Measurements from ENCODE around the gene PROB1. TPM values are rescaled to one million over a fixed set of nuclear protein-coding genes. Genes with fewer than 3 reads are reported as not detected.

PROB1 gene
- total RNA-seq, 1 donor from 2014 or later = 2.2 TPM

DNA sequence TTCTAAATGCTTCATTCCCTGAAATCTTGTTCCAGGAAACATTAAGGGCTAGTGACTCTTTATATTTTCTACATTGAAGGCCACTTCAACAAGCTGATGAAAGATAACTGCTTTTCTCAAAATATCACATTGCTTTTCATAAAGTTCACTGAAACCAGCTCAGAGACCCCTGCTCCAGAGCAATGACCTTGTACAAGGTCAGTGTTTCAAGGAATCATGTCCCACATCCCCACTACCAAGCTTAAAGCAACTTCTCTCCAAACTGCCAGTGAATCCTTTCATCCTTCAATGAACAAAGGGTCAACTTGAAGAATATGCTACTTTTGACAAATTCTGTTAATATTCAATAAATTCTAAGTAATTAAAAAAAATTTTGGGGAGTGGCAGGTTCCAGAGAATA is 21.0 kb upstream of the PROB1 start:
- H3K36me3 Mint-ChIP-seq (ENCODE audit: low read depth) = peaks cover 6% of the 10 kb centered on the region
- H3K4me3 Mint-ChIP-seq = no peak overlapping the region
- no peak overlapping the region for H3K27ac Mint-ChIP-seq (ENCODE audit: unreplicated experiment)
- no peaks in the 10 kb centered on the region for H3K4me1 Mint-ChIP-seq
- no peak for DNase-seq (ENCODE audit: low read depth, low spot score)
- H3K27me3 Mint-ChIP-seq (ENCODE audit: low read depth) = no peaks in the 10 kb centered on the region
- no peaks in the 10 kb centered on the region for H3K9me3 Mint-ChIP-seq
- TF ChIP-seq, protein P1, sequence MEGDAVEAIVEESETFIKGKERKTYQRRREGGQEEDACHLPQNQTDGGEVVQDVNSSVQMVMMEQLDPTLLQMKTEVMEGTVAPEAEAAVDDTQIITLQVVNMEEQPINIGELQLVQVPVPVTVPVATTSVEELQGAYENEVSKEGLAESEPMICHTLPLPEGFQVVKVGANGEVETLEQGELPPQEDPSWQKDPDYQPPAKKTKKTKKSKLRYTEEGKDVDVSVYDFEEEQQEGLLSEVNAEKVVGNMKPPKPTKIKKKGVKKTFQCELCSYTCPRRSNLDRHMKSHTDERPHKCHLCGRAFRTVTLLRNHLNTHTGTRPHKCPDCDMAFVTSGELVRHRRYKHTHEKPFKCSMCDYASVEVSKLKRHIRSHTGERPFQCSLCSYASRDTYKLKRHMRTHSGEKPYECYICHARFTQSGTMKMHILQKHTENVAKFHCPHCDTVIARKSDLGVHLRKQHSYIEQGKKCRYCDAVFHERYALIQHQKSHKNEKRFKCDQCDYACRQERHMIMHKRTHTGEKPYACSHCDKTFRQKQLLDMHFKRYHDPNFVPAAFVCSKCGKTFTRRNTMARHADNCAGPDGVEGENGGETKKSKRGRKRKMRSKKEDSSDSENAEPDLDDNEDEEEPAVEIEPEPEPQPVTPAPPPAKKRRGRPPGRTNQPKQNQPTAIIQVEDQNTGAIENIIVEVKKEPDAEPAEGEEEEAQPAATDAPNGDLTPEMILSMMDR (conservative IDR thresholded peaks at IDR 0.05) = no peak

DNA sequence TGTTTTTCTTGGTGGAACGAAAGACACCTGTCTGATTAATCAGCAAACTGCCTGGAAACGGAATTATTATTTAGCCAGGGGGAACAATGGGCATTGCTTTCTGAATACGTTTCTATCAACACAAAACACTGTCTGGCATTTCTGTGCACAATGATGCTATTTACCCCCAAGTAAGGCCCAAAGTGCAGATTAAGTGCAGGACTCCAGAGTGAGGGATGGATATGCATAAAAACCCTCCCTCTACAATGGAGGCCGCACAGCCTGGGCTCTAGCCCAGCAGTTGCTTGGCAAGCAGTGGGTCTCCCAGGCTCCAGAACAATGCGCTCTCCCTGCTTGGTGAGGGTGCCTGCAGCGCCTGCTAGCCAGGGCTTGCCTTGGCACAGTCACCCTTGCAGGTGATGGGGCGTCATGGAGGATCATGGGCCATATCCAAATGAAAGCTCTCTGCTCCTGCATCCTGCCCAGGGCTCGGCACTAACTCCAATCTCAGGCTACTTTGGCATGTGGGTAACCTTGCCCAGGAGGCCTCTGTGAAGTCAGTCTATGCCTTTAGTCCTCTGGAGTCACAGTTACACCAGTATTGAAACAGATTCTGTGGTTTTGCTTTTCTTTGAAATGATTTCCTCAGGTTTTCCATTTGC is 20.4 kb upstream of the PROB1 start:
- no peak overlapping the region for H3K27ac Mint-ChIP-seq (ENCODE audit: unreplicated experiment)
- H3K27me3 Mint-ChIP-seq (ENCODE audit: low read depth) = no peaks in the 10 kb centered on the region
- H3K36me3 Mint-ChIP-seq (ENCODE audit: low read depth) = peaks cover 6% of the 10 kb centered on the region

GRCh38 chr5:139414581-139415130 is 19.8 kb upstream of the PROB1 start:
- Mint-ChIP-seq H3K4me1 (no peaks in the 10 kb centered on the region), H3K27me3 (ENCODE audit: low read depth) (no peaks in the 10 kb centered on the region), H3K4me3 (no peak overlapping the region), H3K9me3 (no peaks in the 10 kb centered on the region), H3K27ac (ENCODE audit: unreplicated experiment) (no peak overlapping the region), H3K36me3 (ENCODE audit: low read depth) (peaks cover 6% of the 10 kb centered on the region)
- no peak for DNase-seq (ENCODE audit: low read depth, low spot score)
- TF ChIP-seq, protein P1 (conservative IDR thresholded peaks at IDR 0.05) = no peak

More for the DNA sequence above, 20.4 kb upstream of the PROB1 start:
- DNase-seq (ENCODE audit: low read depth, low spot score) = no peak
- TF ChIP-seq, protein P1 (conservative IDR thresholded peaks at IDR 0.05) = no peak
- Mint-ChIP-seq H3K4me3 (no peak overlapping the region), H3K4me1 (no peaks in the 10 kb centered on the region), H3K9me3 (no peaks in the 10 kb centered on the region)

- Mint-ChIP-seq H3K36me3 (ENCODE audit: low read depth) (peaks cover 4% of the 10 kb centered on the region), H3K4me3 (no peak overlapping the region), H3K9me3 (no peaks in the 10 kb centered on the region), H3K4me1 (no peaks in the 10 kb centered on the region), H3K27me3 (ENCODE audit: low read depth) (no peaks in the 10 kb centered on the region), H3K27ac (ENCODE audit: unreplicated experiment) (no peak overlapping the region)
- TF ChIP-seq, protein P1 (conservative IDR thresholded peaks at IDR 0.05) = no peak
- no peak for DNase-seq (ENCODE audit: low read depth, low spot score)
Measured at GRCh38 chr5:139413963-139414362, 19.1 kb upstream of the PROB1 start.

DNA sequence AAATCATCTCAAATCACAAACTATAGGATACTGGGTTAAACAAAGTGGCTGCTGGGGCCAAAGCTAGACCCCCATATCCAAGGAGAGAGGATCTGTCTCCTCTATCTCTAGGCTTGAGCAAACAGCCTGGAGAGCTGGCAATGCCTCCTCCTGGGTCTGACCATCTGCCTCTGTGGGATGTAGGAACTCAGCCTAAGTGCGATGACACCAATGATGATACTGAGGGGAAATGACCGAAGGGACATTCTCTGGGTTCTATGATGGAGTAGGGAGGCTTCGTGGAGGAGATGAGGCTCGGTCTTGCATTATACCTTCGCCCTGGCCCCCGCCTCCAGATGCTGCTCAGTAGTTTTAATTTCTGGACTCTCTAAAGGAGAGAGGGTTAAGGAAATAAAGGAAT is 18.2 kb upstream of the PROB1 start:
- Mint-ChIP-seq H3K27me3 (ENCODE audit: low read depth) (no peaks in the 10 kb centered on the region), H3K4me1 (no peaks in the 10 kb centered on the region), H3K27ac (ENCODE audit: unreplicated experiment) (no peak overlapping the region), H3K36me3 (ENCODE audit: low read depth) (no peaks in the 10 kb centered on the region), H3K4me3 (no peak overlapping the region), H3K9me3 (no peaks in the 10 kb centered on the region)
- TF ChIP-seq, protein P1 (conservative IDR thresholded peaks at IDR 0.05) = no peak
- no peak for DNase-seq (ENCODE audit: low read depth, low spot score)
